HG03066 (cell line): ENCODE measurements around the gene TLE3.

Source experiments
- ATAC-seq: cut with Tn5 transposase; IDR thresholded peaks from one replicate; pipeline ENCODE4 v1.9.1; 2021; ENCODE audit warnings: low read depth; ENCODE audit not compliant: unreplicated experiment

TLE3 gene

DNA sequence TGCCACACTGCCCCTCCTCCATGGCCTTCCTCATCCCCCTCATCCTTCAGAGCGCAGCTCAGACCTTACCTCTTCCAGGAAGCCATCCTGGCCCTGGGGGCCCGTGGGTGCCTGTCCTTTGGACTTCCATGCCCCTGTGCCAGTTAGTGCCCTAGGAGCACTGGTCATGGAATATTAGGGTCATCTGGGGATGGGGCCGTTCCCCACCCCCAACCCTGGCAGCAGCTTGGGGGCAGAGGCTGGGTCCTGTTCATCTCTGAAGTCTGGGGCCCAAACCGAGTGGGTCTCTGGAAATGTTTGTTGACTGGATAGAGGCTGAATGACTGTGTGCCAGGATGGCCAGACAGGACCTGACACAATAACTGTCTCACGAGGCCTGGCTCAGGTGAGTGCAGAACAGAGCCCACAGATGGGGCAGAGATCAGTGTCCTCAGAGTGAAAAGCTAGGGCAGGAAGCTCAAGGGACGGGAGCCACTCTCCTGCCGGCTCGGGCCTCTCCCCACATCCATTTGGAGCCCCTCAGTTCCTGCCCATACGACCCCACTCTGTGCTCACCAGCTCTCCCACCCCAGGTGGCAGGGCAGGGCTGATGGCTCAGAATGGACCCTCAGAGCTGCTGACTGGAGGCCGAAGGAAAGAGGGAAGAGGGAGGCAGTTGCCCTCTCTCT lies 62.5 kb downstream of the TLE3 start:
- no peak for ATAC-seq

DNA sequence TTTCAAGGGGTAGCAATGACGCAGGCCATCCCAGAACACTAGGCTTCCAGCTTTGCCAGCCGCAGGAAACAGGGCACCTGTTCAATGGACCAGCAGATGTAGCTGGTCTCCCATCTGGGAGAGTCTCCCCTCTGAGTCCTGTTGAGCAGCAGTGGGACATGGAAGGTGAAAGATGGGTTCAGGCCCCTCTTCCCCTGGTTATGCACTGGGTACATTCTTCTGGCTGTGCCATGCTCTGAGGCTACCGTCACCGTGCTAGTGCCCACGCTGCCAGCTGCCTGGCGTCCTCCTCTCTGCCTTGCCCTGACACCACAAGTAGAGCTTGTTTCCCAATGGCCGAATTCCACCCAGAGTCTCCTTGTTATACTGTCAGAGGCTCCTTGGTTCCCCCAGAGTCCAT lies 63.1 kb downstream of the TLE3 start:
- ATAC-seq = no peak

DNA sequence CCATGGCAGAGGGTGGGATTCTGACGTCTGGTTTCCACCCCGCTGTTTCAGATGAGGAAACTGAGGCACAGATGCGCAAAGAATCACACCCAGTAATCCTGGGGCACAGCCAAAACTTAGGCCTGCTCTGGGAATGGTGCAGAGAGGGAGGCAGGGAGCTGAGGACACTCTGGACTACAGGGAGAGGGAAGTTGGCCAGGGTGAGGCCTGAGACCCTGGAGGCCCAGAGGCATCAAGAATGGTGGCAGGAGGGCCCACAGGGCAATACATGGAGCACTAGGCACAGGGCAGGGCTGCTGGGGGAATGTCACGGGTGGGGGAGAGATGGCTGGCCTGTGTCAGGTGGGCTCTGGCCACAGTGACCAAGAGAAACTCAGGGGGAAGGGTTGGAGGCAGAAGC lies 63.6 kb downstream of the TLE3 start:
- ATAC-seq = no peak

DNA sequence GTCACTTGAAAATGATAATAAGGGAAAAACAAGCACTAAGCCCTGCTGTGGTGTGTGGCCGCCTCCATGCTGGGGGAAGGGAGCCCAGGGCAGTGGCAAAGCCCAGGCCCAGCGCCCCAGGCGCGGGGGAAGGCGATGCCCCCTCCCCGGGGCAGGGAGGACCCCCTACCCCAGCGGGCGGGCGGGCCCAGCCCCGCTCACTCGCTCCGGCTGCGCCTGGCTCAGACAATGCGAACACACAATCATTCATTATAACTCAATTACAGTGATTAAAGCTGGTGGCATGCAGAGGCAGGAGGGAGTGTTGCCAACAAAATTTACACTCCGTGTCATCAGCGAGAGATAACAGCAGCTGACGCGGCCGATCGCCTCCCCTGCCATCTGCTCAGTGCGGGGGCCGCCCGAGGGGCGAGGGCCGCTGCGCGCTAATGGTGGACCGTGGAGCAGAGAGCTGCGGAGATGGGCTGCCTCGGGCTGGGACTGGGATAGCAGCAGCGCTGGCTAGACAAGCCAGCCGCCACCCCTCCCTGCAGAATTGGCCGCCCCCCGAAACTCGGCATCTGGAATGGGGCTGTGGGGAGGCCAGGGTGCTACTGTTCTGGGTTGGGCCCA lies 64.1 kb downstream of the TLE3 start:
- no peak for ATAC-seq

GRCh38 chr15:70033109-70033508 lies 64.6 kb downstream of the TLE3 start:
- no peak for ATAC-seq

DNA sequence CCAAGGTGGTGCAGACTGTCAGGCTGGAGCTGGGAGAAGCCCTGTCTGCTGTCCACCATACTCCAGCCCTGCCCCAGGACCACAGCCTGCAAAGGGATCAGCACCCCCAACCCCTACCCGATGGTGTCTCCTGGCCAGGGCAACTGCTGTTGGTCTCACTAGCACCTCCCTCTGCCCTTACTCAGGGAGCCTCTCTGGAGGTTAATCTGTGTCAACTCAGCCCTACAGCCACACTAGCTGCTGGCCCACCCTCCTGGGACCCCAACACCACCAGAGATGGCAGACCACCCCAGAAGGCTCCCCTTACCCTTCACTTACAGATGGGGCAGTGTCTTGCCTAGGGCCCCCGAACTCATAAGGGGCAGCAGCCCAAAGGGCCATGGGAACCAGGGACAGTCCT lies 65.2 kb downstream of the TLE3 start:
- ATAC-seq = no peak

GRCh38 chr15:70031713-70032112 lies 66.0 kb downstream of the TLE3 start:
- ATAC-seq = no peak

GRCh38 chr15:70031261-70031660 lies 66.5 kb downstream of the TLE3 start:
- ATAC-seq = no peak

GRCh38 chr15:70030851-70031250 lies 66.9 kb downstream of the TLE3 start:
- ATAC-seq = no peak

GRCh38 chr15:70029297-70029701 lies 68.4 kb downstream of the TLE3 start:
- ATAC-seq = no peak

GRCh38 chr15:70027518-70027917 lies 70.2 kb downstream of the TLE3 start:
- ATAC-seq = no peak

GRCh38 chr15:70026991-70027390 lies 70.7 kb downstream of the TLE3 start:
- no peak for ATAC-seq

GRCh38 chr15:70025413-70026296 lies 72.1 kb downstream of the TLE3 start:
- no peak for ATAC-seq

GRCh38 chr15:70024521-70024920 lies 73.2 kb downstream of the TLE3 start:
- no peak for ATAC-seq

GRCh38 chr15:70023769-70024491 lies 73.8 kb downstream of the TLE3 start:
- ATAC-seq = no peak

DNA sequence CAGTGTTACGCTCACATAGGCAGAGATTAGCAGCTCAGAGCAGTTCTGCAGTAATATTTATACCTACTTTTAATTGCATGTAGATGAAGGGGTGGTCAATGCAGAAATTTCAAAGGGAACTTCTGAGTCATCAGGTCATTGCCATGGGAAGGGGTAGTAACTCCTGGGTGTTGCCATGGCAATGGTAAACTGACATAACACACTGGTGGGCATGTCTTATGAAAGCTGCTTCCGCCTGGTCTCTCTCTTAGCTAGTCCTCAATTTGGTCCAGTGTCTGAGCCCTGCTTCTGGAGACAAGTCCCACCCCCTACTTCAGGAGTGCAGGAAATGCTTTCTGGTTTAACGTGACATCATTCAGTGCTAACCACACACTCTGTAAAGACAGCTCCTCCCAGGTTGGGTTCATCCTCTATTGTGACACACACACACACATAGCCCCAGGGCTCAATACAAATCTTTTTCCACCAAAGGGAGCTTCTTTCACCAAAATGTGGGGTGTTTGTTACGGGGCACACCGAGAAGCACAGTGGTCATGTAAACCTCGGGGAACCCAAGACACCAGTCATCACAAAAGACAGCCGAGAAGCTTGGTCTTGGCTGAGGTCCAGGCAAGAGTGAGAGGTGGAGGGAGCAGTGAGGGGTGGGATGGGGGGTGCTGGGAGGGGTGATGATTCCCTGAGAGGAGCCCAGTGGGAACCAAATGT lies 74.5 kb downstream of the TLE3 start:
- ATAC-seq = peak; percentile 74

GRCh38 chr15:70020229-70020628 lies 77.5 kb downstream of the TLE3 start:
- ATAC-seq = no peak

DNA sequence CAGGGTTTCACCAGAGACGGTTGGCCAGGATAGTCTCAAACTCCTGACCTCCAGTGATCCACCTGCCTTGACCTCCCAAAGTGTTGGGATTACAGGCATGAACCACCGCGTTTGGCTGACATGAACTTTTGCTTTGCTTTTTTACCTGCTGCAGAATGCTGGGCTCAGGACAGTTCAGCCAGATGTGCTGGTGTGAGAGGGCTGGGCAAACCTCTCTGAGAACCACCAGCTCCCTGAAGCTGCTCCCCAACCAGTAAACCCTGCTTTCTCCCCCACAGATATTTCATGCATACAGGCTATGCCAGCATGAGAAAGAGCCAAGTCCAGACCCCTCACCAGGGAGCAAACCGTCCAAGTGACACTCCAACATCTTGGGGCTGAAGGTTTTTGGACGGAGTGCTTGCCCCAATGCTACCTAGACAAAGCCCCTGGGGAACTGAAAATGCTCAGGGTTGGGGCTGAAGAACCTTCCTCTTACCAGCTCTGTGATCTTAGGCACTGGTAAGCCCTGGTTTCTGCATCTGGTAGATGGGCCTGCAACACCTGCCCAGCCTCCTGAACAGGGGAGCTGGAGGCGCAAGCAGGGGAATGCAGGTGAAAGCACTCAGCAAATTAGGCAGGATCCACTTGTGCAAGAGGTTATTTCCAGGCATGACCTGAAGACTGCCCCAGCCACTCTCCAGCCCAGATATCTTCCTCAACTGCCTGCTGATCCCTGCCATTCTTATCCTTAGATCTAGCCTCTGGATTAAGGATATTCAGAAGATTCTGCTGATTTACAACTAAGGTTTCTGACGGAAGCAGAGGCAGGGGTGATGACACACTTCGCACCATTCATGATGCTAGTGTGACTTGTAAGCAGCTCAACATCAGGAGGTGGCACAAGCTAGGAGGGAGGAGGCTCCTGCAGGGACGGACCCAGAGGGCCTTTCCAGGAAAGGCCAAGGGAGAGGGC lies 78.8 kb downstream of the TLE3 start:
- no peak for ATAC-seq

DNA sequence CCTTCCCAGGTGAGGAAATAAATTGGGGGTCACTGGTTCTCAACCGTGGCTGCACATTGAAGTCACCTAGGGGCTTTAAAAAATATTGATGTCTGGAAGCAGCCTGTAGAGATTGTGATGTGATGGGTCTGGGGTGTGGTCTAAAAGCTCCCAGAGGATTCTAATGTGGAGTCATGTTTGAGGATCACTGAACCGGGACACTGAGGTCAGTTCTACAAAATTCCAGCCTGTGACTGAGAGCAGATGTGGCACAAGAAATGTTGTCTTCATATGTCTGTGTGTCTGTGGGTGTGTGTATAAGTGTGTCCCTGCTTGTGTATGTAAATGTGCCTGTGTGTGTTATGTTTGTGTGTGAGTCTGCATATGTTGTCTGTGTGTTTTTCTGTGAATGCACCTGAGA lies 79.9 kb downstream of the TLE3 start:
- no peak for ATAC-seq
